Stomach (tissue), 9 donors: ENCODE data around the gene DYNC1I2. TPM values are rescaled to one million over a fixed set of nuclear protein-coding genes. Genes with fewer than 3 reads are reported as not detected.

Experiments used
- DNase-seq, 2 donors: peaks; one replicate each; pipeline versions ENCODE4 v3.0.0 to v3.0.0-alpha.2; 2013 to 2019
- H3K27ac ChIP-seq, 5 donors: fragments of 200-600 bp in 4 of 5; sonication (generic) in 4 of 5; one replicate each; pipeline ENCODE4 v1.5.1; 2013 to 2019; ENCODE audit warnings: mild to moderate bottlenecking in 1 of 5, moderate library complexity in 1 of 5
- H3K27me3 ChIP-seq, 3 donors: fragments of 200-600 bp; sonication (generic); one replicate each; pipeline ENCODE4 v1.5.1; 2017 to 2019; ENCODE audit warnings: mixed run types in 1 of 3
- H3K36me3 ChIP-seq, 4 donors: fragments of 200-600 bp; sonication (generic); 1 replicate in 3 of 4; 2 replicates in 1 of 4; pipeline ENCODE4 v1.5.1; 2016 to 2019
- H3K4me1 ChIP-seq, 4 donors: fragments of 200-600 bp; sonication (generic); one replicate each; pipeline ENCODE4 v1.5.1; 2016 to 2019
- H3K4me3 ChIP-seq, 4 donors: fragments of 200-600 bp; sonication (generic) in 3 of 4; one replicate each; pipeline ENCODE4 v1.5.1; 2016 to 2019; ENCODE audit warnings: mild to moderate bottlenecking in 1 of 4
- H3K9me3 ChIP-seq, 4 donors: fragments of 200-600 bp; sonication (generic); one replicate each; pipeline ENCODE4 v1.5.1; 2016 to 2019
- EP300 ChIP-seq: sonication (generic); formaldehyde crosslinking; IDR thresholded peaks from one replicate; pipeline ENCODE4 v1.6.1; 2017; ENCODE audit warnings: antibody characterized with exemption
- POLR2A ChIP-seq, 4 donors: fragments of 450-650 bp; IDR thresholded peaks; one replicate each; pipeline ENCODE4 v1.6.1; 2016; ENCODE audit warnings: antibody characterized with exemption in 4 of 4, control low read depth in 2 of 4, mild to moderate bottlenecking in 1 of 4, moderate library complexity in 1 of 4
- POLR2AphosphoS5 ChIP-seq, 3 donors: sonication (generic); formaldehyde crosslinking; IDR thresholded peaks; one replicate each; pipeline ENCODE4 v1.6.1; 2016; ENCODE audit warnings: antibody characterized with exemption in 3 of 3
- WGBS, 5 donors: extraction: QIAGEN DNeasy Blood & Tissue Kit in 3 of 5; methylation state at CpG; one replicate each; pipeline versions ENCODE4 v1.1.5 to v1.1.7; 2013 to 2018; 5-methylcytosine and 5-hydroxymethylcytosine counted together
- intact Hi-C: fragments of 100-400 bp; cut with DNase I; formaldehyde crosslinking; loops from one replicate; pipeline ENCODE4 v1.15.1; 2023; ENCODE audit warnings: low total_unique reads
- polyA plus RNA-seq, 3 donors: library from polyadenylated mRNA; stranded (reverse); fragments of 200-250 nt; gene quantifications; one replicate each; pipeline ENCODE4 v1.2.3, GENCODE V29; 2013
- total RNA-seq, 5 donors: library from RNA; depleted of rRNA; stranded (reverse); fragments of >200 nt; gene quantifications; one replicate each; pipeline versions ENCODE4 v1.1.0 to v1.2.3, GENCODE V29; 2014 to 2016
- TF ChIP-seq, protein P1 (sequence below), 7 experiments: fragments of 450-650 bp in 4 of 7; fragments of 200-600 bp in 3 of 7; sonication (generic) in 3 of 7; IDR thresholded peaks; one replicate each; pipeline ENCODE4 v1.5.1; 2016 to 2019; ENCODE audit warnings: antibody characterized with exemption in 7 of 7, control low read depth in 2 of 7, mild to moderate bottlenecking in 1 of 7
- donor health status: healthy with polysubstance abuse.
- donor health status: Bipolar disorder and iron deficiency.
- donor health status: healthy.

Gene DYNC1I2
- total and polyA plus RNA-seq, 8 donors: 57.1 to 494 (median 90.5) TPM

GRCh38 chr2:171787333-171788072 is 100.2 kb downstream of the DYNC1I2 start:
- H3K36me3 ChIP-seq: peaks cover 14 to 94% (median 86%) of the 10 kb centered on the region in 4 donors
- peak in 1 of 2 donors; percentile 45 for DNase-seq
- peak overlapping the region in 4 of 5 donors; percentile 42 to 68 (median 52) for H3K27ac ChIP-seq
- WGBS, 5 donors: 38 to 77% (median 56%) methylated on average over 11 of the region's 11 CpGs
- H3K9me3 ChIP-seq: no peaks in the 10 kb centered on the region
- H3K4me3 ChIP-seq: peak overlapping the region in 1 of 4 donors; percentile 13
- H3K4me1 ChIP-seq: peaks cover 10 to 19% (median 15%) of the 10 kb centered on the region in 4 donors
- no peaks in the 10 kb centered on the region for H3K27me3 ChIP-seq
- TF ChIP-seq, protein P1, sequence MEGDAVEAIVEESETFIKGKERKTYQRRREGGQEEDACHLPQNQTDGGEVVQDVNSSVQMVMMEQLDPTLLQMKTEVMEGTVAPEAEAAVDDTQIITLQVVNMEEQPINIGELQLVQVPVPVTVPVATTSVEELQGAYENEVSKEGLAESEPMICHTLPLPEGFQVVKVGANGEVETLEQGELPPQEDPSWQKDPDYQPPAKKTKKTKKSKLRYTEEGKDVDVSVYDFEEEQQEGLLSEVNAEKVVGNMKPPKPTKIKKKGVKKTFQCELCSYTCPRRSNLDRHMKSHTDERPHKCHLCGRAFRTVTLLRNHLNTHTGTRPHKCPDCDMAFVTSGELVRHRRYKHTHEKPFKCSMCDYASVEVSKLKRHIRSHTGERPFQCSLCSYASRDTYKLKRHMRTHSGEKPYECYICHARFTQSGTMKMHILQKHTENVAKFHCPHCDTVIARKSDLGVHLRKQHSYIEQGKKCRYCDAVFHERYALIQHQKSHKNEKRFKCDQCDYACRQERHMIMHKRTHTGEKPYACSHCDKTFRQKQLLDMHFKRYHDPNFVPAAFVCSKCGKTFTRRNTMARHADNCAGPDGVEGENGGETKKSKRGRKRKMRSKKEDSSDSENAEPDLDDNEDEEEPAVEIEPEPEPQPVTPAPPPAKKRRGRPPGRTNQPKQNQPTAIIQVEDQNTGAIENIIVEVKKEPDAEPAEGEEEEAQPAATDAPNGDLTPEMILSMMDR (IDR thresholded peaks at IDR 0.05): no peak
- peak in 1 of 3 donors; percentile 12 for TF ChIP-seq POLR2AphosphoS5 (IDR thresholded peaks at IDR 0.05)
- TF ChIP-seq POLR2A (IDR thresholded peaks at IDR 0.05): no peak
- TF ChIP-seq EP300: no peak
- intact Hi-C loops: no loop called here

GRCh38 chr2:171788316-171788993 is 101.2 kb downstream of the DYNC1I2 start:
- no peaks in the 10 kb centered on the region for H3K9me3 ChIP-seq
- peak overlapping the region in 4 of 5 donors; percentile 50 to 68 (median 54) for H3K27ac ChIP-seq
- H3K4me3 ChIP-seq: no peak overlapping the region
- 39 to 57% (median 50%) methylated on average over 7 of the region's 7 CpGs for WGBS, 5 donors
- no peaks in the 10 kb centered on the region for H3K27me3 ChIP-seq
- DNase-seq: peak; percentile 18 to 68
- TF ChIP-seq EP300 (no peak), POLR2AphosphoS5 (IDR thresholded peaks at IDR 0.05) (peak in 1 of 3 donors; percentile 62), POLR2A (IDR thresholded peaks at IDR 0.05) (no peak)
- TF ChIP-seq, protein P1 (IDR thresholded peaks at IDR 0.05): no peak
- peaks cover 14 to 93% (median 90%) of the 10 kb centered on the region in 4 donors for H3K36me3 ChIP-seq
- intact Hi-C loops: no loop called here
- peaks cover 10 to 19% (median 15%) of the 10 kb centered on the region in 4 donors for H3K4me1 ChIP-seq

- H3K27me3 ChIP-seq: no peaks in the 10 kb centered on the region
- DNase-seq: no peak
- H3K4me3 ChIP-seq: no peak overlapping the region
- no peaks in the 10 kb centered on the region for H3K9me3 ChIP-seq
- WGBS, 5 donors: 79 to 92% (median 83%) methylated on average over 6 of the region's 6 CpGs
- TF ChIP-seq POLR2A (IDR thresholded peaks at IDR 0.05) (no peak), POLR2AphosphoS5 (IDR thresholded peaks at IDR 0.05) (no peak), EP300 (no peak)
- TF ChIP-seq, protein P1 (IDR thresholded peaks at IDR 0.05): no peak
- intact Hi-C loops: no loop called here
- peak overlapping the region in 1 of 5 donors; percentile 68 for H3K27ac ChIP-seq
- peaks cover 10 to 26% (median 15%) of the 10 kb centered on the region in 4 donors for H3K4me1 ChIP-seq
- peaks cover 11 to 82% (median 81%) of the 10 kb centered on the region in 4 donors for H3K36me3 ChIP-seq
Measured at GRCh38 chr2:171789956-171790355, 102.7 kb downstream of the DYNC1I2 start.

GRCh38 chr2:171791361-171791760 is 104.1 kb downstream of the DYNC1I2 start:
- TF ChIP-seq, protein P1 (IDR thresholded peaks at IDR 0.05): no peak
- no peak for TF ChIP-seq EP300
- TF ChIP-seq POLR2AphosphoS5 (IDR thresholded peaks at IDR 0.05): no peak
- TF ChIP-seq POLR2A (IDR thresholded peaks at IDR 0.05): no peak
- H3K4me3 ChIP-seq: no peak overlapping the region
- 79 to 94% (median 88%) methylated on average over 4 of the region's 4 CpGs for WGBS, 5 donors
- peaks cover 9 to 69% (median 67%) of the 10 kb centered on the region in 4 donors for H3K36me3 ChIP-seq
- DNase-seq: no peak
- no peaks in the 10 kb centered on the region for H3K9me3 ChIP-seq
- no peaks in the 10 kb centered on the region for H3K27me3 ChIP-seq
- H3K27ac ChIP-seq: no peak overlapping the region
- H3K4me1 ChIP-seq: peaks cover 10 to 29% (median 15%) of the 10 kb centered on the region in 4 donors
- intact Hi-C loops: no loop called here
